Measurements from ENCODE around the gene PHETA2. TPM values are rescaled to one million over a fixed set of nuclear protein-coding genes. Genes with fewer than 3 reads are reported as not detected.
"Not testable (repeated sequence)": the region's sequence is repeated elsewhere in the genome, so short reads cannot be mapped to it uniquely, and the experiment has no call there.

Gene PHETA2
- total RNA-seq, 1 experiment from 2014 or later, result 8.7 TPM

DNA sequence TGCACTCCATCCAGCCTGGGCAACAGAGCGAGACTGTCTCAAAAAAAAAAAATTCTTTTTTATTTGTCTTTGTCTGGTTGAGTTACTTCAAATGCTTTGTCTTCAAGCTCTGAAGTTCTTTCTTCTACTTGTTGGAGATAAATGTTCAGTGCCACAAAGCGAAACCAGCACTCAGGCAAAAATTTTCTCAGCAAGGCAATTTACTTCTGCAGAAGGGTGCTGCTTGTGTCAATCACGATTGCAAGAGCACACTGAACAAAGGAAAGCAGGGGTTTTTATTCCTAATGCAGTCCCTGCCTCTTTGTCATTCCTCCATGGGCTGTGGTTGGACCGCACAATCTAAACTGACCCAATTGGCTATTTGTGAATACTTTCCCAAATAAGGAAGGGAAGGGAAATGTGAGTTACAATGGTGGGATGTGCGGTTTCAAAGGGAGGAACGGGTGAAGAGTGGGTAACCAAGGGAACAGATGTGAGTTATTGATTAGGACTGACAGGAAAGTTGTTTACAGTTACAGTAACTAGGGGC lies 30.3 kb downstream of the PHETA2 start:
- not testable (repeated sequence) for DNase-seq (ENCODE audit: low read depth)

DNA sequence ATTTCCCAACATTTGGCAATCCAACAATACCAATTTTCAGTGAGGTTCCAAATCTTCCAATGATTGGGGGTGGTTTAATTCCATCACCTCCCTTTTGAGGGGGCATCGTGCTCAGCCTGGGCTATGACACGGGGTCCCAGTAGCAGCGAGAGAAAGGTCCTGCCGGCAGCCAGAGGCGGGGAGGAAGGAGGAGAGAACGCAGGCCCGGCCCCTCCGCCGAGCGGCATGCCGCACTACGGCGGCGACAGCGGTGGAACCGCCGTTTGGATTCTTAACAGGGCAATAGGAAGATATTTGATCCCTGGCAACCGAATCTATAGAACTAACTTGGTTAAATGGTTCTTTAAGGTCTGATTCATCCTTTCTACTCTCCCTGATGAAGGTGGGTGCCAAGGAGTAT lies 34.8 kb downstream of the PHETA2 start:
- DNase-seq (ENCODE audit: low read depth), result no peak

DNA sequence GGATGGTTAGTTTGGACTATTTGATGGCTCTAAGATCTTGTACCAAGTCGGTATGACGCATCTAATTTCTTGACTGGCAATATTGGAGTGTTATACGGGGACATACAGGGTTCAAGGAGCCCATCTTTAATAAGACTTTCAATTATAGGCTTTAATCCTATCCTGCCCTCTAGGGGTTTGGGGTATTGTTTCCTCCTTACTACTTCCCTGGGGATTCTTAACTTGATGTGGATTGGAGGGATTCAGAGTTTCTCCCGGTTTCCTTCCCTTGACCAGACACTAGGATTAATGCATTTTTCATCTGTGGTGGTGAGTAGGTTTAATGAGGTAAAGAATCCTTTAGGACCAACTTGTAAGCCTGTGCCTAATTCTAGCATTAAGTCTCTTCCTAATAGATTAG lies 37.8 kb downstream of the PHETA2 start:
- no peak for DNase-seq (ENCODE audit: low read depth)

- not testable (repeated sequence) for DNase-seq (ENCODE audit: low read depth)
These were observed 38.7 kb downstream of the PHETA2 start for GRCh38 chr22:42112793-42113192.

DNA sequence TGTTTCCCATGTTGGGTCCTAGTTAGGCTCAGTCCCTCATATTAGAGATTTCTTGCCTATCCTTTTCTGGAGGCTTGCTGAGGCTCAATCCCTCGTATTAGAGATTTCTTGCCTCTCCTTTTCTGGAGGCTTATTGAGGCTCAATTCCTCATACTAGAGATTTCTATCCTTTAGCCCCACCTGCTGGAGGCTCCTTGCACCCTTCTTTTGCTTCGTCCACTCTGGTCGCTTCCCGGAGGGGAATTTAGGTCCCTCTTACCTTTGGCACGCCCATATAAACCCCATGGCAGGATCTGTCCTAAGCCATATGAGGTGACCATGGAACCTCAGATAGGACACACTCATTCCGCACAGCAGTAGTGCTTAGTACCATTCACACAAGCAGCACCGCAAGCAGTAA lies 40.7 kb downstream of the PHETA2 start:
- DNase-seq (ENCODE audit: low read depth), result no peak

GRCh38 chr22:42115420-42115830 lies 41.4 kb downstream of the PHETA2 start:
- DNase-seq (ENCODE audit: low read depth), result not testable (repeated sequence)

- DNase-seq (ENCODE audit: low read depth), result no peak
These were observed 42.9 kb downstream of the PHETA2 start for GRCh38 chr22:42116848-42117424.

DNA sequence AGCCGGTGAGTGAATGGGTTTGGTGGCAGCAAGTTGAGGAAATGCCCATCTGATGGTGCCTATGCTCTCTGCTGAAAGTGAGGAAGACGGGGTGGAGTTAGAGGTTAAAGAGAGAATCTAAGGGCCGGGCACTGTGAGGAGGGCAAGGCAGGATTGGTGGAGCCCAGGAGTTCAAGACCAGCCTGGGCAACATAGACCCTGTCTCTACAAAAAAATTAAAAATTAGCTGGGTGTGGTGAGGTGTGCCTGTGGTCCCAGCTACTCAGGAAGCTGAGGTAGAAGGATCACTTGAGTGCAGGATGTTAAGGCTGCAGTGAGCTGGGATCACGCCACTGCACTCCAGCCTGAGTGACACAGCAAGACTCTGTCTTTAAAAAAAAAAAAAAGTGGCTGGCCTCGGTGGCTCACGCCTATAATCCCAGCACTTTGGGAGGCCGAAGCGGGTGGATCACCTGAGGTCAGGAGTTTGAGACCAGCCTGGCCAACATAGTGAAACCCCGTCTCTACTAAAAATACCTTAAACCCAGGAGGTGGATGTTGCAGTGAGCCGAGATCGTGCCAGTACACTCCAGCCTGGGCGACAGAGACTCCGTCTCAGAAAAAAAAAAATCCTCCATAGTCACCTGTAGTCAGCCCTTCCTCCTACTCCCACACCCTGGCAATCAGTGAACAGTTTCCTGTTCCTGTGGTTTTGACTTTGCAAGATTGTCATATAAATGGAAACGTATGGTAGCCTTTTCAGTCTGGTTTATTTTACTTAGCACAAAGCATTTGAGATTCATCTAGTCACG lies 46.4 kb downstream of the PHETA2 start:
- DNase-seq (ENCODE audit: low read depth), result not testable (repeated sequence)

GRCh38 chr22:42123529-42123928 lies 49.5 kb downstream of the PHETA2 start:
- DNase-seq (ENCODE audit: low read depth), result not testable (repeated sequence)

- DNase-seq (ENCODE audit: low read depth), result no peak
These were observed 53.6 kb downstream of the PHETA2 start for GRCh38 chr22:42127606-42128005.

- not testable (repeated sequence) for DNase-seq (ENCODE audit: low read depth)
These were observed 54.0 kb downstream of the PHETA2 start for GRCh38 chr22:42128007-42128406.

Other genes starting within 250 kb of the PHETA2 start
- gene SREBF2, start 241.1 kb upstream of the PHETA2 start, total RNA-seq (2014; rRNA removed; shearing (Covaris generic)), result 16.1 and 20.5 TPM in 2 replicates
- gene SHISA8, start 159.2 kb upstream of the PHETA2 start, total RNA-seq (2014; rRNA removed; shearing (Covaris generic)), result not detected in 2 replicates
- gene TNFRSF13C, start 147.4 kb upstream of the PHETA2 start, total RNA-seq (2014; rRNA removed; shearing (Covaris generic)), result 0.17 and 0.27 TPM in 2 replicates
- 44.2 and 57.3 TPM in 2 replicates for gene CENPM, start 127.1 kb upstream of the PHETA2 start, total RNA-seq (2014; rRNA removed; shearing (Covaris generic))
- 0.74 and 0.77 TPM in 2 replicates for gene SEPTIN3, start 104.8 kb upstream of the PHETA2 start, total RNA-seq (2014; rRNA removed; shearing (Covaris generic))
- gene WBP2NL, start 75.5 kb upstream of the PHETA2 start, total RNA-seq (2014; rRNA removed; shearing (Covaris generic)), result not detected in 2 replicates
- gene NAGA, start 3.4 kb upstream of the PHETA2 start, total RNA-seq (2014; rRNA removed; shearing (Covaris generic)), result 13.7 and 18.2 TPM in 2 replicates
- gene SMDT1, start 5.5 kb downstream of the PHETA2 start, total RNA-seq (2014; rRNA removed; shearing (Covaris generic)), result 6.5 and 17.8 TPM in 2 replicates
- gene NDUFA6, start 16.5 kb downstream of the PHETA2 start, total RNA-seq (2014; rRNA removed; shearing (Covaris generic)), result 110 and 161 TPM in 2 replicates
- gene CYP2D6, start 56.6 kb downstream of the PHETA2 start, total RNA-seq (2014; rRNA removed; shearing (Covaris generic)), result 0.03 and 0.40 TPM in 2 replicates
- gene TCF20, start 196.4 kb downstream of the PHETA2 start, total RNA-seq (2014; rRNA removed; shearing (Covaris generic)), result 24.3 and 29.7 TPM in 2 replicates

Data from Daoy (cell line).